Activated T-helper 1 cell treated with anti-CD3 and anti-CD28 coated beads, Interleukin-2, amount 50 U/mL, for 16 hours (primary cell): ENCODE results near the gene KRTAP1-4.
"Not testable (repeated sequence)": the region's sequence is repeated elsewhere in the genome, so short reads cannot be mapped to it uniquely, and the experiment has no call there.

ENCODE experiments used
- DNase-seq, 2 donors: peaks; one replicate each; pipeline ENCODE4 v3.0.0-alpha.2; 2020; ENCODE audit warnings: low read depth in 1 of 2, low spot score in 1 of 2

Gene KRTAP1-4

DNA sequence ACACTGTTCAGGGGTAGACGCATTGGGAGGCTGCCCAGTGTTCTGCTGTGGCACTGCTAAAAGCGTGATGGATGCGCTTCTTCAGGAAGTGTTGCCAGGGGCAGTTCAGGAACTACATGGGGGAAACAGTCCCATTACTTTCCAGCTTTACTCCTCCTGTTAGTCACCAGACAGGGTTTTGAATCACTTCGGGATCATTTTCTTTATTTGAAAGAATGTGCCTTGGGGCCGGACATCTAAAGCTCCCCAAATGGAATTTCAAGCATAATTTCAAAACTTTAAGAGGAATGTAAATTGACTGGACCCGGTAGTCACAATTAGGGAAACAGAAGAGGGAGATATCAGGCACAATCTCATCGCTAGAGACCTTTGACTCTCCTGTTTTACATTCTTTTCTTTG, 18.4 kb upstream of the KRTAP1-4 start:
- DNase-seq = no peak

GRCh38 chr17:41046735-41047465, 16.9 kb upstream of the KRTAP1-4 start, which contains the start of gene KRTAP2-1:
TSS of gene KRTAP2-1 (minus strand) at chr17:41047316. CDS start at chr17:41047267, 49 bp downstream.
- DNase-seq = not testable (repeated sequence)

DNA sequence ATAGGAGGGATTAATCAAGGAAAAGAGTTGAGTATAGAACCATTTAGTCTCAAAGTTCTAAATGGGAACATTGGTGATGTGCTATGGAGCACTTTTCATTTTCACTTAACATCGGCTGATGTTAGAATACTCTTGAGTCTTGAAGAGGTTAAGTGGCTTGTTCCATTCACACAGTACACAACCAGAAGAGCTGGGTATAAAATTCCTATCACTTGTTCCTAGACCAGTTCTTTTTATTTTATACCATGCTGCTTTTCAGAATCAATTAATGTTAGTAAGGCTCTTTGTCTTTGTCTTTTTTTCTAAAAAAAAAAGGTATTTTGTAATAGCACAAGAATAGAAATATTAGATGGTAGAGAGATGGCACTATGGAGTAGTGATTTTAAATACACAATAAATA, 13.0 kb upstream of the KRTAP1-4 start:
- no peak for DNase-seq

- DNase-seq = not testable (repeated sequence)
Observed at GRCh38 chr17:41040783-41041571, 11.0 kb upstream of the KRTAP1-4 start, which contains the start of gene KRTAP1-1. TSS of gene KRTAP1-1 (minus strand) at chr17:41041450. CDS start at chr17:41041397, 53 bp downstream.

DNA sequence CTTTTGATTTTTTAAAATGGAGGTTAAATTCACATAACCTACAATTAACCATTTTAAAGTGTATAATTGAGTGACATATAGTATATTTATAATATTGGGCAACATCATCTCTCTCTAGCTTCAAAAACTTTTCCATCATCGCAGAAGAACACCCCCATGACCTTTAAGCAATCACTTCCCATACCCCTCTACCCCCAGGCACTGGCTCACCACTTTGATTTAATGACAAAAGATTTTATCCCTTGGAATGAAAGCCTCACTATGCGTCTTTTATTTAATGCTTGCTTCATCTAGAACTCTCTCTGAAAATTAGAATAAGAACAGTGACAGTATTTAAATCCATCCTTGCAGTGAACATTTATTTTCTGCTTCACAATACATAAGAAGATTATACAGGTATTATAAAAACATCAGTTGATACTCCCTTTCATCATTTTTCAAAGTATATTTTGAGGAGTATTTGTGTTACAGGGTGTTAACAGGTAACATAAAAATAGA, 7.9 kb upstream of the KRTAP1-4 start:
- no peak for DNase-seq

DNA sequence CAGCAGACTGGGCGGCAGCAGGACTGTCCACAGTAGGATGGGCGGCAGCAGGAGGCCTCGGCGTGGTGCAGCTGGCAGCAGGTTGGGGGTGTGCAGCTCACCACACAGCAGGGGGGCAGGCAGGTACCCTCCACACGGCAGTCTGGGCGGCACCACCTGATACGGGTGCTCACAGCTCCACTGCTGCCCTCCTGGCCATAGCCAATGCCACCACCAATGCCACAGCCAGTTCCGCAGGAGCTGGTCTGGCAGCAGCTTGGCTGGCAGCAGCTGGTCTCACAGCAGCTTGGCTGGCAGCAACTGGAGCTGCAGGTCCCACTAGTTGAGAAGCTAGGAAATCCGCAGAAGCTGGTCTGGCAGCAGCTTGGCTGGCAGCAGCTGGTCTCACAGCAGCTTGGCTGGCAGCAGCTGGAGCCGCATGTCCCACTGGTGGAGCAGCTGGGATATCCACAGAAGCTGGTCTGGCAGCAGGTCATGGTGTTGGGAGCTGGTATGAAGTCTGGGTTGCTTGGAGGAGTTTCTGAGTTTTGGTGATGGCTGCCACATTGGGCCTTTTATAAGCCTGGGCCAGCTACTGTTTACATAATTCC, 4.4 kb upstream of the KRTAP1-4 start, which contains the start of gene KRTAP1-3:
Gene KRTAP1-3, minus strand, starts transcription at position 529 of the 590 bp plus-strand sequence. Its CDS starts 53 bp downstream, at position 476.
- not testable (repeated sequence) for DNase-seq

GRCh38 chr17:41026715-41027471, 3.1 kb downstream of the KRTAP1-4 start, which contains the start of gene KRTAP1-5:
TSS of gene KRTAP1-5 (minus strand) at chr17:41027208. CDS start at chr17:41027155, 53 bp downstream.
- DNase-seq = no peak

- no peak for DNase-seq
Observed at GRCh38 chr17:41024697-41025096, 5.3 kb downstream of the KRTAP1-4 start.

- no peak for DNase-seq
Observed at GRCh38 chr17:41020336-41020735, 9.7 kb downstream of the KRTAP1-4 start.

DNA sequence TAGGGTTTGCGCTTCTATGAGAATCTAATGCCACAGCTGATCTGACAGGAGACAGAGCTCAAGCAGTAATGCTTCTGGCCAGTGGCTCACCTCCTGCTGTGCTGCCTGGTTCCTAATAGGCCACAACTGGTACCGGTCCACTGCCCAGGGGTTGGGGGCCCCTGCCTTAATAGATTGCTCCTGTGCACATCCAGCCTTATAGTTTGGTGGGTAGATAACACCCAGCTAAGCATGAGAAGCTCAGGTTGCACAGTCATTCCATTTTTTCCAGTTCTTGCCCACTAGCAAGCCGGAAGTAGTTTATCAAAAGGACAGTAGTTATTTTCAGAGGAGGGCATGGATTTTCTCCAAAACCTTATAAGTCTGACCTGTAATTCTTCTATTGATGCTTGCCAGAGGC, 10.6 kb downstream of the KRTAP1-4 start:
- no peak for DNase-seq

DNA sequence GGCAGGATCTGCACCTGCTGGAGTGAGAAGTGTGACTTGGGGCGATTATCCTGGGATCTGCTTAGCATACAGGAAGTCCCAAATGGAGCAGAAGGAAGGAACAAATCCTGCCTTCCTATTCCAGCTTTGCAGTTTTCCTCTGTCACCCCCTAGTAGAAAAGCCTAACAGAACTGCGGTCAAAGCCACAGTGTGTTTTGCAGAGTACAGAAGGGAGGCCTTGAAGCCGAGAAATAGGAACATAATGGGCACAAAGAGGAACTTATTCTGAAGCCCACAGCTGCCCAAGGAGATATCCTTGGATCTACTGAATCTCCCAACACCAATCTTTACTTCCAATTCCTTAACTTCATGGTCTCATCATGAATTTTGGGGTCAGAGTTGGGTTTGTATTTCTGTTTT, 11.5 kb downstream of the KRTAP1-4 start:
- DNase-seq = no peak

GRCh38 chr17:41016578-41017215, 13.3 kb downstream of the KRTAP1-4 start:
- no peak for DNase-seq

GRCh38 chr17:41015454-41015853, 14.5 kb downstream of the KRTAP1-4 start:
- DNase-seq = no peak

DNA sequence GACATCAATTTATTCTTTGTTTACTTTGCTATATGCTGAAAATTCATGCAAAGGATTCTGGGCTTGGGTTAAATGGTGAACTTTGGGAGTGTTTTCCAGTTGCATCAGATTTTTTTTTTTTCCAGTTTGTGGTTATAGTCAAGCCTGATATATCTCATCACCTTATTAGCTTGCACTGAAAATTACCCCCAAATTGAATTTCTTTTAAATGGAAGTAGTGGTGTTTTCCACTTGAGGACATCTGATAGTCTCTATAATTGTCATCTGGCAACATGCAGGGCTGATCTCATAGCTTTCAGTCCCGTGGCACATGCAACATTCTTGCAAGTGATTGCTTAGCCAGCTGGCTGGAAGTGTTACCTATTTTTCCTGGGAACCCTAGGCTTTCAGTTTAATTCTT, 16.4 kb downstream of the KRTAP1-4 start:
- no peak for DNase-seq

DNA sequence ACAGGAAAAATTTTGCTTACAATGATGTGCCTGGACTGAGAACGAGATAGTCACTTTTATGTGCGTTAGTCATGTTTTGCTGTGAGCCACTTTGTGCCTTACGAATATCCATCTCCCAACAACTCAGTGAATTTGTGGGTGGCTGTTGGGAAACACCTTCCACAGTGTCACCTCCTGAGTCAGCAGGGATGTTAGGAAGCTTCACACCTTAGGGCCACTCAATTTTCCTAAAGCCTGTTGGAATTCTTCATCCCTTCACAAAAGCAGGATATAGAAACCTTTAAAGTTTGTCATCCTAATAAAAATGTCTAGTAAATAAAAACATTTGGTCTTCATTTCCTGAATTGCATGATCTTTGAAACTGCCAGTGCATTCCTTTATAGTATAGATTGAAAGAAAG, 16.8 kb downstream of the KRTAP1-4 start:
- no peak for DNase-seq

DNA sequence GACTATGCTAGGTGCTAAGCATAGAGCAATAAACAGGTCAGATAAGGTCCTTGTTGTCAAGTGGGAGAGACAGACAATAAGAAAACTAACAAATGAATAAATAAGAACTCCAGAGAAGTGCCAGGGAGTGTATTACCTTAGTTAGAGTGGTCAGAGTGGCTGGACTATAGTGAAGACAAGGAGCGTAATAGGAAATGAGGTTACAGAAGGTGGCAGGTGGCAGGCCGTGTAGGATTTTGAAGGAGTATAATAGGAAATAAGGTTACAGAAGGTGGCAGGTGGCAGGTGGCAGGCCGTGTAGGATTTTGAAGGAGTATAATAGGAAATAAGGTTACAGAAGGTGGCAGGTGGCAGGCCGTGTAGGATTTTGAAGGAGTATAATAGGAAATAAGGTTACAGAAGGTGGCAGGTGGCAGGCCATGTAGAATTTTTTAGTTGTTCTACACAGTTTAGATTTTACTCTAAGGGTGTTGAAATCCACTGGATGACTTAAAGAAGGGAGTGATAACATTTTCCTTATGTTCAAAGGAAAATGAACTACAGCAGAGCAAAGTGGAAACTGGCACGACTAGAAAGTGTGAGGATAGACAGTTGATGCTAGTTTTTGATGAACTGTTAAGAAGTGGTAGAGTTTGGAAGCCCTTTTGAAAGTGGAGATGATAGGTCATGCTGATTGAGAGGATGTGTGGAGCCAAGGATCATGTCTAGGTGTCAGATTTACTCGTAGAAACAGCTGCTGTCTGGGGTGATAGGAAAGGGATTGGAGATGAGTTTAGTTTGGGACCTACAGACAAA, 17.5 kb downstream of the KRTAP1-4 start:
- no peak for DNase-seq

DNA sequence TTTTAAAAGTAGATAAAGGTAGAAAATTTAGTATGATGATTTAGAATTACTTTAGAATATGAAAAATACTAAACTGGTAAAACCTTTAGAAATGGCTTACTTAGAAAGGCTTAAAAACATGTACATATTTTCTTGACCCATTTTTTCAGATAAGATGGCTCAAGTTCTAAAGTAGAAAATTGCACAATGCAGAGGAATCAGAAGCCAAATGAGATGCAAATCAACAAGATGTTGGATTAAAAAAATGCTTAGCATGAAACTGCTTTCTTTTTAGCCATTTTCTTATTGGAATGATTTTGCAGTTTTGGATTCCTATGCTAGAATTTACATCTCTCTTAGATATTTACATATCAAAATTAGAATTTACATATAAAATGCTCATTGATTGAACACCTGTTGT, 19.6 kb downstream of the KRTAP1-4 start:
- DNase-seq = no peak

GRCh38 chr17:41009936-41010335, 20.1 kb downstream of the KRTAP1-4 start:
- no peak for DNase-seq

DNA sequence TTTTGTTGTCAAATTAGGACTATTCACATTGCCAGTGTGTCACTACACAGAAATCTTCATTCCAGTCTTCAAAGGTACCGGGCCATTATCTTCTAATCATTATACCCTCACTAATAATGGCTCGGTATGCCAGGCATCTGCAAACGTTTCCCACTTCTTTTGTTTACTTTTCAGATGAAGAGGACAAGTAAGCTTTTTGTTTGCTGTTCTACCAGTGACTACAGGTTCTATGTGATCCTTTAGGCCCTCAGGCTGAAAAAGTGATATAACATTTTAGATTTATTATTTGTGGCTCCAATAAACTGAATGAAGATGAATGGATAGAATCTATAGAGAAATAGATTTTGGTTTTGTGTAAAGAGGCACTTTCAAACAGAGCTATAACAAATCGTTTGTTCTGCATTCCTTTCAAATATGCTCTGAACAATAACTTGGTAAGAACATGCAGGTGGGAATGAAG, 20.7 kb downstream of the KRTAP1-4 start:
- no peak for DNase-seq
